Endothelial cell of umbilical vein (primary cell): ENCODE results near the gene FBXO38. TPM values are rescaled to one million over a fixed set of nuclear protein-coding genes. Genes with fewer than 3 reads are reported as not detected.
A peak's percentile ranks its signal among the peaks of the same experiment; 100 is the strongest.
"Not testable (repeated sequence)": the region's sequence is repeated elsewhere in the genome, so short reads cannot be mapped to it uniquely, and the experiment has no call there.

Source experiments
- BruUV-seq: library from RNA; stranded (reverse); fragments of 400-500 nt; replicated peaks from 2 replicates; lab custom pipeline; 2021; lab: Mats Ljungman, UMichigan
- CTCF ChIA-PET: fragments of 300-600, 350-600 bp; sonication (Branson Sonifier 250); formaldehyde crosslinking; loops from one replicate; lab custom pipeline; 2021; ENCODE audit warnings: antibody characterized with exemption, inconsistent platforms; lab: Charles Lee
- POLR2A ChIA-PET: fragments of 300-600, 350-600 bp; sonication (Branson Sonifier 250); formaldehyde crosslinking; loops from one replicate; lab custom pipeline; 2021; ENCODE audit warnings: antibody characterized with exemption, inconsistent platforms; lab: Charles Lee
- DNase-seq: peaks from one replicate; pipeline ENCODE4 v3.0.0-alpha.2; 2011; ENCODE audit warnings: low read depth, low spot score
- FAIRE-seq: peaks from 2 replicates; lab custom pipeline; 2011; peaks lifted over from hg19 to GRCh38; lab: Jason Lieb, UNC
- H2AFZ ChIP-seq: 2 replicates; pipeline ENCODE4 v1.6.0; 2012; ENCODE audit warnings: low read depth, low read length, control low read depth, inconsistent platforms
- H3K27ac ChIP-seq: 2 replicates; pipeline ENCODE4 v1.5.1; 2011; ENCODE audit warnings: low read depth, mild to moderate bottlenecking, control low read depth, low read length, moderate library complexity; ENCODE audit not compliant: insufficient read depth
- H3K27me3 ChIP-seq, 2 experiments: 2 replicates each; pipeline versions ENCODE4 v1.6.0 to v1.6.1; 2011; ENCODE audit warnings: low read length in 2 of 2, mixed read lengths in 1 of 2; ENCODE audit not compliant: control insufficient read depth in 2 of 2, insufficient read depth in 2 of 2
- H3K36me3 ChIP-seq, 2 experiments: 2 replicates in 1 of 2; 3 replicates in 1 of 2; pipeline ENCODE4 v1.5.1; 2011; ENCODE audit warnings: low read length in 2 of 2, mild to moderate bottlenecking in 1 of 2, moderate library complexity in 1 of 2; ENCODE audit not compliant: control insufficient read depth in 2 of 2, insufficient read depth in 2 of 2; ENCODE audit errors: extremely low read depth in 1 of 2
- H3K4me1 ChIP-seq: 3 replicates; pipeline ENCODE4 v1.5.1; 2011; ENCODE audit warnings: mild to moderate bottlenecking, low read length; ENCODE audit not compliant: control insufficient read depth, insufficient read depth; ENCODE audit errors: extremely low read depth
- H3K4me2 ChIP-seq: 2 replicates; pipeline ENCODE4 v1.6.1; 2011; ENCODE audit warnings: low read length, control low read depth, mixed read lengths; ENCODE audit not compliant: insufficient read depth
- H3K4me3 ChIP-seq, 3 experiments: fragments of 200-600 bp in 1 of 3; sonication (generic), shearing (Covaris generic) in 1 of 3; replicated peaks in 1 of 3; 2 replicates each; pipeline ENCODE4 v1.5.1; 2011 to 2016; ENCODE audit warnings: control low read depth in 3 of 3, low read length in 3 of 3, mild to moderate bottlenecking in 2 of 3, inconsistent platforms in 1 of 3, low read depth in 1 of 3, moderate library complexity in 1 of 3; ENCODE audit not compliant: insufficient read depth in 1 of 3
- H3K79me2 ChIP-seq: 2 replicates; pipeline ENCODE4 v1.6.0; 2012; ENCODE audit warnings: low read length, inconsistent platforms; ENCODE audit not compliant: control insufficient read depth, insufficient read depth
- H3K9ac ChIP-seq: replicated peaks from 2 replicates; pipeline ENCODE3; 2011; ENCODE audit warnings: low read length, control low read depth; ENCODE audit not compliant: insufficient read depth; ENCODE audit errors: extremely low read depth
- H3K9me1 ChIP-seq: replicated peaks from 3 replicates; pipeline ENCODE4 v1.6.0; 2011; ENCODE audit warnings: mild to moderate bottlenecking, low read length; ENCODE audit not compliant: control insufficient read depth, insufficient read depth; ENCODE audit errors: extremely low read depth
- H3K9me3 ChIP-seq: replicated peaks from 2 replicates; pipeline ENCODE4 v1.5.1; 2012; ENCODE audit warnings: low read length, inconsistent platforms; ENCODE audit not compliant: control insufficient read depth, insufficient read depth
- H4K20me1 ChIP-seq: replicated peaks from 2 replicates; pipeline ENCODE3; 2011; ENCODE audit warnings: mild to moderate bottlenecking, low read length; ENCODE audit not compliant: control insufficient read depth, insufficient read depth; ENCODE audit errors: extremely low read depth
- CTCF ChIP-seq, 2 donors: IDR thresholded peaks; 1 replicate in 1 of 2; 2 replicates in 1 of 2; pipeline ENCODE4 v1.5.1; 2011; ENCODE audit warnings: low read length in 2 of 2, mild to moderate bottlenecking in 2 of 2, moderate library complexity in 2 of 2, control low read depth in 1 of 2, inconsistent platforms in 1 of 2, low read depth in 1 of 2; ENCODE audit not compliant: insufficient read depth in 1 of 2; ENCODE audit errors: extremely low read depth in 1 of 2
- EZH2 ChIP-seq: IDR thresholded peaks from 2 replicates; pipeline ENCODE4 v1.6.1; 2012; ENCODE audit warnings: borderline replicate concordance, low read depth, mild to moderate bottlenecking, moderate library complexity, low read length, inconsistent platforms; ENCODE audit not compliant: severe bottlenecking
- FOS ChIP-seq: IDR thresholded peaks from 2 replicates; pipeline ENCODE4 v1.6.1; 2011; ENCODE audit warnings: mild to moderate bottlenecking, low read length, moderate library complexity, borderline replicate concordance; ENCODE audit not compliant: insufficient read depth
- MYC ChIP-seq: IDR thresholded peaks from one replicate; pipeline ENCODE4 v1.6.1; 2011; ENCODE audit warnings: mild to moderate bottlenecking, low read depth, low read length
- POLR2A ChIP-seq: IDR thresholded peaks from 2 replicates; pipeline ENCODE4 v1.6.1; 2012; ENCODE audit warnings: low read depth, mild to moderate bottlenecking, control low read depth, low read length
- dilution Hi-C: fragments of 300-500 bp; cut with MboI; formaldehyde crosslinking; loops from one replicate; pipeline ENCODE4 v1.15.0; 2019; ENCODE audit warnings: low sequenced_read_pairs; ENCODE audit not compliant: extremely low pct_ligation_motif_present
- intact Hi-C: fragments of 100-400 bp; cut with micrococcal nuclease; formaldehyde crosslinking; loops from one replicate; pipeline ENCODE4 v1.10.0; 2022
- polyA plus RNA-seq, 4 experiments: library from polyadenylated mRNA; depleted of rRNA in 3 of 4; stranded (reverse) in 3 of 4; unstranded in 1 of 4; fragments of >200 nt; gene quantifications; 2 replicates each; pipeline versions ENCODE4 v1.2.1 to v1.2.3, GENCODE V29; 2011 to 2012; ENCODE audit warnings: missing spikeins in 1 of 4
- total RNA-seq: library from RNA; stranded (reverse); gene quantifications from 2 replicates; pipeline ENCODE4 v1.2.3, GENCODE V29; 2021

FBXO38 gene
- total and polyA plus RNA-seq, 2 donors (not counting 3 experiments of a cell fraction or from before 2014, with no cell fraction given) = 18.6 to 65.6 TPM

GRCh38 chr5:148467958-148468357 is 84.2 kb downstream of the FBXO38 start:
- Histone ChIP-seq H3K9ac (no peak overlapping the region), H3K27ac (no peak overlapping the region), H3K9me1 (no peaks in the 10 kb centered on the region), H4K20me1 (no peaks in the 10 kb centered on the region), H3K4me3 (no peak overlapping the region), H3K9me3 (no peaks in the 10 kb centered on the region), H2AFZ (no peak overlapping the region), H3K4me1 (peaks cover 43% of the 10 kb centered on the region), H3K36me3 (no peaks in the 10 kb centered on the region), H3K4me2 (no peak overlapping the region), H3K79me2 (no peaks in the 10 kb centered on the region), H3K27me3 (no peaks in the 10 kb centered on the region)
- FAIRE-seq (no peak), DNase-seq (no peak)
- ChIA-PET CTCF (interaction anchor here (1.0 kb wide), 1 partner anchor 16 kb away, joined by 3 read pairs; no protein-coding TSS in a partner anchor), POLR2A (no interaction called here)
- no TSS peak for BruUV-seq
- TF ChIP-seq POLR2A (no peak), EZH2 (no peak), CTCF (IDR thresholded peaks at IDR 0.05; ENCODE audit: extremely low read depth in 1 of 2, insufficient read depth in 1 of 2, low read depth in 1 of 2, low read length in 2 of 2) (no peak), FOS (no peak), MYC (no peak)
- intact Hi-C loops (loop anchor here (5.0 kb wide), 1 partner anchor 154 kb away; no protein-coding TSS in a partner anchor), dilution Hi-C loops (no loop called here)

GRCh38 chr5:148468746-148469145 is 85.0 kb downstream of the FBXO38 start:
- H3K36me3 ChIP-seq, H3K4me3 ChIP-seq, H3K9me1 ChIP-seq, BruUV-seq, H3K27me3 ChIP-seq, dilution Hi-C loops, FAIRE-seq, H3K9me3 ChIP-seq, H2AFZ ChIP-seq, H4K20me1 ChIP-seq, H3K79me2 ChIP-seq: not testable (repeated sequence)
- H3K9ac ChIP-seq = peak overlapping the region; percentile 26
- ChIA-PET CTCF (interaction anchor here (0.7 to 3.1 kb wide), 13 partner anchors 10 to 264 kb away, joined by 3 to 20 read pairs (median 5); no protein-coding TSS in a partner anchor), POLR2A (interaction anchor here (0.9 kb wide), 1 partner anchor 89 kb away, joined by 3 read pairs; no protein-coding TSS in a partner anchor)
- H3K27ac ChIP-seq = peak overlapping the region; percentile 82
- H3K4me1 ChIP-seq = peaks cover 49% of the 10 kb centered on the region
- intact Hi-C loops = loop anchor here (1.0 to 5.0 kb wide), 2 partner anchors 14 to 154 kb away; no protein-coding TSS in a partner anchor
- DNase-seq = peak; percentile 36
- peak overlapping the region; percentile 59 for H3K4me2 ChIP-seq
